ENCODE results near the gene METTL8. TPM values are rescaled to one million over a fixed set of nuclear protein-coding genes. Genes with fewer than 3 reads are reported as not detected.
A peak's percentile ranks its signal among the peaks of the same experiment; 100 is the strongest.
"Not testable (repeated sequence)": the region's sequence is repeated elsewhere in the genome, so short reads cannot be mapped to it uniquely, and the experiment has no call there.

METTL8 gene
- total RNA-seq, 1 experiment from 2014 or later, result 86.2 TPM

DNA sequence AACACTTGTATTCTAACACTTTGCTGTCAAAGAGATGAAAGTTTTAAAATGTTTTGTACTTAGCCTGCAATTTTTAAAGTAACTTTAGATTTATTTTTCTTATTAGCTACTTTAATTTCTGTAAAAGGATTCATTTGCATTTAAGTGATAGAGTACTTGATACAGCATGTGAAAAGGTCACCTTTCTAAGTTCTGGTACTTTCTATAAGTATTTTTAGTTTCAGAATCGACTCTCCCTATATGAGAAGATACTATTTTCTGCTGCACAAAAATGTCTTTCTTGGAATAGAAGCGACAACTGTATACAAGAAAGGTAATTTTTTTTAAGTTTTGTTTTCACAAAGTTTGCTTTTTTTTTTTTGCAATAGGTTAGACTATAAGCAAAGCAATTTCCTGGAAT lies 72.9 kb downstream of the METTL8 start:
- no peak for DNase-seq (ENCODE audit: low spot score)

DNA sequence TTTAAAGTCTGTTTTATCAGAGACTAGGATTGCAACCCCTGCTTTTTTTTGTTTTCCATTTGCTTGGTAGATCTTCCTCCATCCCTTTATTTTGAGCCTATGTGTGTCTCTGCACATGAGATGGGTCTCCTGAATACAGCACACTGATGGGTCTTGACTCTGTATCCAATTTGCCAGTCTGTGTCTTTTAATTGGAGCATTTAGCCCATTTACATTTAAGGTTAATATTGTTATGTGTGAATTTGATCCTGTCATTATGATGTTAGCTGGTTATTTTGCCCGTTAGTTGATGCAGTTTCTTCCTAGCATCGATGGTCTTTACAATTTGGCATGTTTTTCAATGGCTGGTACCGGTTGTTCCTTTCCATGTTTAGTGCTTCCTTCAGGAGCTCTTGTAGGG lies 80.0 kb downstream of the METTL8 start:
- DNase-seq (ENCODE audit: low spot score); in situ Hi-C loops (cut with HindIII; ENCODE audit: low sequenced_read_pairs): not testable (repeated sequence)

More for the DNA sequence above, 72.9 kb downstream of the METTL8 start:
- in situ Hi-C loops (cut with HindIII; ENCODE audit: low sequenced_read_pairs), result no loop called here

GRCh38 chr2:171348056-171348455 lies 85.7 kb downstream of the METTL8 start:
- in situ Hi-C loops (cut with HindIII; ENCODE audit: low sequenced_read_pairs), result no loop called here
- DNase-seq (ENCODE audit: low spot score), result no peak

GRCh38 chr2:171347591-171348032 lies 86.2 kb downstream of the METTL8 start:
- no peak for DNase-seq (ENCODE audit: low spot score)
- in situ Hi-C loops (cut with HindIII; ENCODE audit: low sequenced_read_pairs), result no loop called here

DNA sequence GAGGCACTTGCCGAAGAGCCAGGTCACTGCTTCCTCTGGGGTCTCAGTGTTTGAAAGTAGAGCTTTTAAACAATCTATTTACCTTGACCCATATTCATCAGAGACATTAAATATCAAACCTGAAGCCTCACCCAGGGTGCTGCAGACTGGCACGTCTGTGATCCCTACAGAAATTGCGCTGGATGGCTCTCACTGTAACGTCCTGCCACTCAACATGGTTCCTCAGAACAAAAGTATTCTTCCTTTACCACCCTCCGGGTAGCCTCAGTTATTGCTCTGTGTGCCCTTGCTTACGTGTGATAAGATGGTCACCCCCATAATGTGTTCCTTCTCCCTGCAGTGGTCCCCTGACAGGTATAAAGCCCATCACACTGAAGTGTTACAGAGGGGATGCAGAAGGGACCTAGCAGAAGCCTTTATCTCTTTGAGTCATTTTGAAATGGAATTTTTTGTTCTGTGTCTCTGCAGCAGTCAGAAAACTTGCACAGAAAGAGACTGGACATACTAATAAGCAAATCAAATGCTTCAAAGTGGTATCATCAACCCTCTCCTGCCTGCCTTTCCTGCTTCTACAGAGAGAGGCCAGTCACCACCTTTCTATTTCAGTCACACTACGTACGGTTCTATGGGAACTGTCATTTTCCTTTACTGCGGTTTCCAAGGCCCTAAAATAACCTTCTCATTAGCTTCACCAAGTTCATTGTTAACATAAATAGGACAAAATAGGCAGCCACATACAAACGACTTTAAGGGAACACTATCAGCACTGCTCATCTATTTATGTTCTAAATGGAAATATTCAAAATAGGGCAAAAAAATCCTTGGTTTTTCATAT lies 86.8 kb downstream of the METTL8 start:
- in situ Hi-C loops (cut with HindIII; ENCODE audit: low sequenced_read_pairs), result no loop called here
- DNase-seq (ENCODE audit: low spot score), result no peak

GRCh38 chr2:171345971-171346722 lies 87.6 kb downstream of the METTL8 start:
- in situ Hi-C loops (cut with HindIII; ENCODE audit: low sequenced_read_pairs), result no loop called here
- no peak for DNase-seq (ENCODE audit: low spot score)

DNA sequence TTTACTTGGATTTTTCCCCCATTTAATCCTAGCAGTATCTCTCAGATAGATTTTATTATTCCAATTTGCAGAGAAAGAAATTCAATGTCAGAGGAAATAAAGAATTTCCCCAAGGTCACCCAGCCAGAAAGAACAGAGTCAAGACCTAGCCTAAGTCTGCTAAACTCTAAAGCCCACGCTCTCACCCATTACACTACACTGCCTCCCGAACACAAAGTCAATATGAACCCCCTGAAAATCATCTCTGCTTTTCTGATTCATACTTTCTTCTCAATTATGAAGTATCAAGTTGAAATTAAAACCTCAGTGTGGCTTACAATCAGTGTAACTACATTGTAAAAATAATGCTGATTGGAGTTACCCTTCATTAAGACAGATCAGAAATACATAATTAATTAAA lies 89.6 kb downstream of the METTL8 start:
- DNase-seq (ENCODE audit: low spot score), result no peak
- in situ Hi-C loops (cut with HindIII; ENCODE audit: low sequenced_read_pairs), result no loop called here

DNA sequence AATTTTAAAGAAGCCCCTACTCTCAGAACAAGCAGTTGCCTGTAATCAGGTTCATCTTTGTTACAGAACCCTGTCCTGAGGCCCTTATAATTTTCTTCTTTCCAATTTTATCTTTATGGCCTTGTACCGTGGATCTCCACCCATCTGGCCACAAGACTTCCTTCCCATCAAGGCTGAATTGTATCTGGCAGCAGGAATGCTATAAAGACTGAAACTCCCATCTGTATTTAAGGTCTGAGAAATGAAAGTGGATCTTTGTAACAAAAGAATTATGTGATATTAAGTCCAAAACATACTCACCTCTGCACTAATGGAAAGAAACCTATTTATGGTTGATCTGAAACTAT lies 91.8 kb downstream of the METTL8 start:
- in situ Hi-C loops (cut with HindIII; ENCODE audit: low sequenced_read_pairs), result no loop called here

GRCh38 chr2:171341394-171342066 lies 92.3 kb downstream of the METTL8 start:
- in situ Hi-C loops (cut with HindIII; ENCODE audit: low sequenced_read_pairs), result no loop called here

More for the DNA sequence above, 91.8 kb downstream of the METTL8 start:
- DNase-seq (ENCODE audit: low spot score), result no peak

GRCh38 chr2:171334946-171335345 lies 98.8 kb downstream of the METTL8 start:
- in situ Hi-C loops (cut with HindIII; ENCODE audit: low sequenced_read_pairs), result no loop called here
- no peak for DNase-seq (ENCODE audit: low spot score)

More at GRCh38 chr2:171341394-171342066, 92.3 kb downstream of the METTL8 start:
- DNase-seq (ENCODE audit: low spot score), result no peak

DNA sequence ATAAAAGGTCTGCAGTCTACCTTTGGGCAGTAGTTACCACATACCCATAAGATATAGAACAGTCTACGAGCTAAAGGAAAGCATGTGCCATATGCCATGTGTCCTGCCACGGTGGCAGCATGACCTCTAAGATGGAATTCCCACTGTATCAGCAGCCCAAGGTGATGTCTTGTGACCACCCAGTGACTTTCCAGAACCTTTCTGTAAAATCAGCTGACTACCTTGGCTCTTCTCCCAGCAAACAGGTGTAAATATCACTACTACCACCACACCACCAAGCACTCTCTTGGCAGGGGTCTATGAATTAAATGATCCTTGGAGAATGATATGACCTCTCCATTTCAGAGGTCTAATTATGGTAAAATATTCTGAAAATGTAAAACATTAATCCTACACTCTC lies 99.6 kb downstream of the METTL8 start:
- in situ Hi-C loops (cut with HindIII; ENCODE audit: low sequenced_read_pairs), result no loop called here
- DNase-seq (ENCODE audit: low spot score), result no peak

GRCh38 chr2:171330155-171330956 lies 103.4 kb downstream of the METTL8 start:
- in situ Hi-C loops (cut with HindIII; ENCODE audit: low sequenced_read_pairs), result no loop called here
- no peak for DNase-seq (ENCODE audit: low spot score)

DNA sequence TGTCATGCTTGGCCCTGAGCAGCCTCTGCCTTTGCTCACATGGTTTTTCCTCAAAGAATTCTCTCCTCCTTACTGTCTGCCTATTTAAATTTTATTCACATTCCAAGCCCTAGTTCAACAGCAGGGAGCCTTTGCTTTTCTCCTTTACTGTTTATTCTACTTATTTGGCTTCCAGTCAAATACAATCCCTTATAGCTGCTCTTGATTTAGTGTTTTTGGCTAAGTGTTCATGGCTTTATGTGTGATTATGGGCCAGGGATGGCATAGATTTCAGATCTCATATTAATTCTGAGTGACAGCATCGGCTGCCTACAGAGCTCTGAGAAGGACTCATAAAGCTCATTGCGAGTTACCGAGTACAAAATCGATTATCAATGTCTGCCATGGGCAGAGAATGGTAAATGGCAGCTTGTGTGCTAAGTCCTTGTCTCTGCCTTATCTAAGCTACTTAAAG lies 106.7 kb downstream of the METTL8 start:
- DNase-seq (ENCODE audit: low spot score), result no peak
- in situ Hi-C loops (cut with HindIII; ENCODE audit: low sequenced_read_pairs), result no loop called here

GRCh38 chr2:171325886-171326585 lies 107.8 kb downstream of the METTL8 start:
- no peak for DNase-seq (ENCODE audit: low spot score)
- in situ Hi-C loops (cut with HindIII; ENCODE audit: low sequenced_read_pairs), result no loop called here

DNA sequence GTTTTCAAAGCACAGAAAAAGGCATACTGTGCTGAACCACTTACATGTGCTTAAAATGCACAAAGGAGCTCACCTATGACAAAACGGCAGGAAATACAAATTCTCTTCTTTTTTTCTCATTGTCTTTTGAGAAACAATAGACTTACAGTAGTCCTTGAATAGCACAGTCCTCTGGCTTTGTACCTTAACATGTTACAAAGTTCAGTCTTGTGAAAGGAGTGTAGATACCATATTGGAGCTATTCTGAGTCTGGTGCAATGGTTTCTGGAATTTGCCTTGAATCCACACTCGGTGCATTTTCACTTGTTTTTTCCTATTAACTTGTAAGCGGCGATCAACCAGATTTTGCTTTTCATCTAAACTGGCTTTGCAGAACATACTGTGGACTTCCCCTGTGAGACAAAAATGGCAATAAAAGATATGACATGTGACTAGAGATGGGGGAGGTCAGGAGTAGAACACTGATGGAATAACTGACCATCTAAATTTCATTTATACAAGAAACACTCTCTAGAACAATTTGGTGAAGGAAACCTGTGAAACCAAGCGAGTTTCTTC lies 109.7 kb downstream of the METTL8 start:
- no peak for DNase-seq (ENCODE audit: low spot score)
- in situ Hi-C loops (cut with HindIII; ENCODE audit: low sequenced_read_pairs), result no loop called here

- in situ Hi-C loops (cut with HindIII; ENCODE audit: low sequenced_read_pairs), result no loop called here
- no peak for DNase-seq (ENCODE audit: low spot score)
These were observed 110.9 kb downstream of the METTL8 start for GRCh38 chr2:171322928-171323327.

DNA sequence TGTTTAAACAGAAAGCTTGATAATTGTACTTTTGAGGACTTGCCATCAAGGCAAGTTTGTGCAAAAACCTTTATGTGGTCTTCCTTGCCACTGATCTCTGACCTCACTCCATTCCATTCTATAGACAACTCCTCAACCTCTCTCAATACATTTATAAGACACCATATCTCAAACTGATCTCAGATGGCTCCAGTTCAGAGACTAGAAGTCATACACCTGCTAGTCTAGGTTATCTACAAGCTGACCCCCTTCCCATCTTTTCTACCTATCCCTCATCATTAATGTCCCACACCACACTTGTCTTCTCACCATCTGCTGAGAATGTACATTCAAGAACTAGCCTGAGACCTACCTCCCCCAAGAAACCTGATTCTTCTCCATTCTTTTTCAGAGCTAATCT lies 113.1 kb downstream of the METTL8 start:
- DNase-seq (ENCODE audit: low spot score), result no peak
- in situ Hi-C loops (cut with HindIII; ENCODE audit: low sequenced_read_pairs), result no loop called here

- in situ Hi-C loops (cut with HindIII; ENCODE audit: low sequenced_read_pairs), result no loop called here
These were observed 113.6 kb downstream of the METTL8 start for GRCh38 chr2:171320208-171320621.

More at GRCh38 chr2:171320208-171320621, 113.6 kb downstream of the METTL8 start:
- DNase-seq (ENCODE audit: low spot score), result peak; percentile 95
